ENCODE measurements around the gene ISCU.
"Not testable (repeated sequence)": the region's sequence is repeated elsewhere in the genome, so short reads cannot be mapped to it uniquely, and the experiment has no call there.

The ISCU gene

DNA sequence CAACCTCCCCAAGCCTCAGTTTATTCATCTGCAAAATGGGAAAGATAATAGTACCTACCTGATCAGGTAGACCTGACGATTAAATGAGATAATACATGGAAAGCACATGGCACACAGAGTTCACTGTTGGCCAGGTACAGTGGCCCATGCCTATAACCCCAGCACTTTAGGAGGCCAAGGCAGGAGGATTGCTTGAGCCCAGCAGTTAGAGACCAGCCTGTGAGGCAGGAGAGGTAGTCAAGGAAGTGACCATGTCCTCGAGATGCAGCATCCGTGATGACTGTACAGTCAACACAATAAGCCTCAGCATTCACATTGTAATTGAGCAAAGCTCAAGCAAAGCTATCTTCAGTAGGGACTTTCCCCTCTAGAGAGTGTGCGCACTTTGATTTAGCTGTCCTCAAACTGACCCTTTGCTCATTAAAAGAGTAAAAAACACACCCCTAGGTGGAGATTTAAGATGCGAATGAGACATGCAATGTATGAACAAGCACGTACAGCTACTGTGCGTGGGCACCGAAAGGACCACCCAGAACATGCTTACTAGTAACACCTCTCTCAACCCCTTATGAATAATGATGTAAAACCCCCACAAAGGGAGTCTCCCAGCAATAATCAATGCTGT lies 9.9 kb downstream of the ISCU start:
- DNase-seq: no peak

- DNase-seq: no peak
Measured at GRCh38 chr12:108573317-108573716, 10.9 kb downstream of the ISCU start.

GRCh38 chr12:108574276-108574675 lies 11.9 kb downstream of the ISCU start:
- DNase-seq: not testable (repeated sequence)

DNA sequence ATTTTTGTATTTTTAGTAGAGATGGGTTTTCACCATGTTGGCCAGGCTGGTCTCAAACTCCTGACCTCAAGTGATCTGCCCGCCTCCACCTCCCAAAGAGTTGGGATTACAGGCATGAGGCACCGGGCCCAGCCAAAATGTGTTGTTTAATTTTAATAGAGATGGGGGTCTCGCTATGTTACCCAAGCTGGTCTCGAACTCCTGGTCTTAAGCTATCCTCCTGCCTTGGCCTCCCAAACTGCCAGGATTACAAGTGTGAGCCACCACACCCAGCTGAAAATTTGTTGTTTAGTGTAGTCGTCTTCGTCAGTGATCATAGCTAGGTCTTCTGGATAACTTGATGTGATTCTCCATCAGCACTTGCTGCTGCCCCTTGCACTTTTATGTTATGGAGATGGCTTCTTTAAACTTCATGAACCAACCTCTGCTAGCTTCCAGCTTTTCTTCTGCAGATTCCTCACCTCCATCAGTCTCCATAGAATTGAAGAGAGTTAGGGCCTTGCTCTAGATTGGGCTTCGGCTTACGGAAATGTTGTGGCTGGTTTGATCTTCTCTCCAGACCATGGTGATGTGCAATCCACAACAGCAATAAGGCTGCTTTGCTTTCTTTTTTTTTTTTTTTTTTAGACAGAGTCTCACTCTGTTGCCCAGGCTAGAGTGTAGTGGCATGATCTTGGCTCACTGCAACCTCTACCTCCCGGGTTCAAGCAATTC lies 13.0 kb downstream of the ISCU start:
- DNase-seq: no peak

DNA sequence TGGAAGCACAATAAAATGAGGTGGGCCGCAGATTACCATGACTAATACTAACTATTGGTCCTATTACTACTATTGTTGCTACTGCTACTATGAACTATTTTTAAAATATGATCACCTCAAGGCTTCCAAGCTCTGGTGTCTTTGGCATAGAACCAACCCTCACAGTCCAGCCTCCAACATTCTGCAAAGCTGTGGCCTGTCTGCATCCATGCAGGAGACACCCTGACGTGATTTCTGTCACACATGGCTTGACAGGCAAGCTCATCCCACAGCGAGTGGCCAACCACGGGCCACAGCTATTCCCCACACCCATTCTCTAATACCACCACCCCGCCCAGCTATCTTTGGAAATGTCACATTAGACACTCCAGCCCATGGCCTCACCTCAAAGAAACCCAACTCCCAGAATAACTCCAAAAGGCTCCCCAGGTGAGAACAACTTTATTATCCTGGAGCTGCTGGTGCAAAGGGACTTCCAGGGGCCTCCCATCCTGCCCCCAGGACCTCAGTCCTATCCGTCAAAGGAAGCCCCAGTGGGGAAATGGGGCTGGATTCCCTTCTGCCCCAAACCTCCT lies 14.4 kb downstream of the ISCU start:
- no peak for DNase-seq

- no peak for DNase-seq
Measured at GRCh38 chr12:108577458-108577857, 15.1 kb downstream of the ISCU start.

DNA sequence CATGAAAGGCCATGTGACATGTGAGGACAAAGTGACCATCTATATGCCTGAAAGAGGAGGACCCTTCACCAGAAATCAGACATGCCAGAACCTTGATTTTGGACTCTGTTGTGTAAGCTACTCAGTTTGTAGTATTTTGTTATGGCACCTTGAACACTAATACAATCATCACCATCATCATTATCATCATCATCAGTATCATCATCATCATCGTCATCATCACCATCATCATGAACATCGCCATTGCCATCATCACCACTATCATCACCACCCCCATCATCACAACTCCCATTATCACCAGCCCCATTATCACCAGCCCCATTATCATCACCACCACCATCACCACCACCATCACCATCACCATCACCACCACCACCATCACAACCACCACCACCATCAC lies 15.9 kb downstream of the ISCU start:
- no peak for DNase-seq

DNA sequence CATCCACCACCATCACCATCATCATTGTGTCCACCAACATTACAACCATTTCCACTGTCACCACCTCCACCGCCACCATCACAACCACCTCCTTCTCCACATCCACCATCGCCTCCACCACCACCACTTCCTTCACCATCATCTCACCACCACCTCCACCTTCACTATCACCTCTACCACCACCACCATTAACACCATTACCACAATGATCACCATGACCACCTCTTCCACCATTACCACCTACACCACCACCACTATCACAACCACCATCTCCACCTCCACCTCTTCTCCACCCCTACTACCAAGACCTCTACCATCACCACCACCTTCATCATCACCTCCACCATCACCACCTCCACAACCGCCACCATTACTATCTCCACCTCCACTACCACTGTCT lies 16.4 kb downstream of the ISCU start:
- no peak for DNase-seq

DNA sequence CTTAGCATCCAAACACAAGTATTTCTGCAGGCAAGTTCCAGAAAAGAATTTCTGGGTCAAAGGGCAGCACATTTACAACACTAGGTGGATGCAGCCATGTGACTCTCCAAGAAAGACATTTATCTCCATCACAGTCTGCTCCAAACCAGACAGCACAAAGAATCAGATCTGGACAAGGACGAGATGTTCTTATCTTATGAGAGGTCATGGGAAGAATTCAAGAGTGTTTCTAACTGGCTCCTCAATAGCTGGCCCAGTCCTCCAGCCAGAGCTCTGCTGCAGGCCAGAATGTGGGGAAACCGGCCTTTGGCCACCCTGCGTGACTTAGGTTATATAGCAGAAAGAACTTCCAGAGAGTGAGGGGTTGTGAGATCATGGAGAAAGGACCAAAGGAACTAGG lies 18.1 kb downstream of the ISCU start:
- no peak for DNase-seq

- no peak for DNase-seq
Measured at GRCh38 chr12:108581311-108582227, 19.2 kb downstream of the ISCU start.

DNA sequence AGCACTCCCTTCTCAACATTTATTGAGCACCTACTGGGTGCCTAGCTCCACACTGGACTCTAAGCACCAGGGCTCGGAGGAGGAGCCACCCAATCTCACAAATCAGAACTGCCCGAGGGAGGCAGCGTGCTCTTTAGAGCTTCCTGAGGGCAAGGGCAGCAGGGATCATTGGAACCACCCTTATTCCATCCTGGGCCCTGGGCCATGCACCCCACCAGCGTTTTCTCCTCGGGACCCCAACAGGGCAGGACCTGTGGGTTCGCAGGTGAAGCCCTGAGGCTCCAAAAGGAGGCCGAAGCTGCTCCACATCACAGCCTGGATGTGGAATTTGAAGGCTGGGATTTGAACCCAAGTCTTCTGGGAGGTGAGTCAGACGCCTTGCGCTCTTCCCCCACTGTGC lies 20.1 kb downstream of the ISCU start:
- no peak for DNase-seq

GRCh38 chr12:108582978-108583770 lies 20.8 kb downstream of the ISCU start:
- no peak for DNase-seq

DNA sequence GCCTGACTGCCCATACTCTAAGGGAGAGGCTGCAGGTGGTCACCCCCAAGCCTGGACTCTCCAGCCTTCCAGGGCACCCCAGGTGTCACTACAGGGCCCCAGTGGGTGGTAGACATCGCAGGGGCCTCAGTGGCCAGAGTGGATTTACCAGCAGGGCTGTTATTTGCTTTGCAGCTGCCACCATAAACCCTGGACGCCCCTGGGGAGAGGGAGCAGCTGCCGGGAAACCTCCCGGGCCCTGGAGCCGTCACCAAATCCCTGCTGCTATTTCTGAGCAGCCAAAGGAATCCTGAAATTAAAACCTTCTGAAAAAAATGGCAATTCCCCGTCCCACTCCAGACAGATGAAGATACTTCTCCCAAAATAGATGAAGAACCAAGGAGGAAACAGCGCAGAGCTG lies 21.6 kb downstream of the ISCU start:
- no peak for DNase-seq

DNA sequence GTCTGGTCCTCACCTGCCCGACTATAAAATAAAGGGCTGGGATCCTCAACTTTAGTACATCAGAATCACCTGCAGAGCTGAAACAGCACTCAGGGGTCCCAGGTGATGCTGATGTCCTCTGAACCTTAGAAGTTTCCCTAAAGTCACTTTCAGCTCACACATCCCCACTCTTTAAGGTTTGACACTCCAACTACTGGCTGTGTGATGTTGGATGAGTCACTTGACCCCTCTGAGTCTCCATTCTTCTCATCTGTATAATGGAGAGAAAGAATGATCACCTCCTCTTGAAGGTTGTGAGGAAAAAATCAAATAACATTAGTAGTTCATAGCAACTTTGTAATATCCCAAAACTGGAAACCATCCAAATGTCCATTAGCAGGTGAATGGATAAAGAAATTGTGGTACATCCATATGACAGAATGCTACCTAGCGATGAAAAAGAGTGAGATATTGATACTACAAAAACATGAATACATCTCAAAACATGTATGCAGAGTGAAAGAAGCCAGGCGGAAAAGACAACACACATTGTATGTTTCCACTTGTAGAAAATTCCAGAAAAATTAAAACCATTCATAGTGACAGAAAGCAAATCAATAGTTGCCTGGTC lies 22.2 kb downstream of the ISCU start:
- no peak for DNase-seq

GRCh38 chr12:108585864-108586263 lies 23.5 kb downstream of the ISCU start:
- DNase-seq: no peak

DNA sequence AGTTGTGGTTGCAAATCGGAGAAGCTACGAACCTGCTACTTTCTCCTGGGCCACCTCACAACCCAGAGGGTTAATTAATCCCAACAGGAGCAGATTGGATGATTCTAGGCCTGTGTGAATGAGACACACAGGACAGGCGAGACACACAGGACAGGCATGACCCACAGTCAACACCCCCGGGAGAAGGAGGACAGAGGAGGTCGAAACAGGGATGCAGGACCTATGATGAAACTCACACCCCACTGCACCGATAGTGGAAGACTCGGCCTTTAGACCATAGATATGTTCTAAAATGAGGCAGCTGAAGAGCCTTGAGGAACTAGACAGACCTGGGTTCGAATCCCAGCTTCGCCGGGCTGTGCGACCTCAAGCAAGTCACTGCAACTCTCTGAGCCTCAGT lies 23.9 kb downstream of the ISCU start:
- no peak for DNase-seq

DNA sequence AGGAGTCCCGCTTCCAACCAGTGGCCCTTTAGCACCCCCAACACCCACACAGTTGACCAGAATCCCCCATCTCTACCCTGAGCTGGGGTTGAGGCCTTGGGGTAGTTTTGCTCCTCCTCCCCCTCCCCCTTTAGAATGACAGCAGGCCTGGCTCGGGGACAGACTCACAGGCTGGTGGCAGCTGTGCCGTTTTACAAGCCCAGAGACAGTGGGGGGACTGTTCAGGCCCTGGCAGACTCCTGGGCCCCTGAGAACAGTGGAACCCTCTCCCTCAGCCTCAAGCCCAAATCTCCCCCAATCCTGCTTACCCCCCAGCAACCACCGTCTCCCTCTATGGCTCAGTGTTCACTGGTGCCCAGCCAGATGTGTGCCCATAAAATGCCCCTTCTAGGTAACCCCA lies 25.4 kb downstream of the ISCU start:
- DNase-seq: no peak

GRCh38 chr12:108589028-108589839 lies 26.8 kb downstream of the ISCU start:
- DNase-seq: no peak

DNA sequence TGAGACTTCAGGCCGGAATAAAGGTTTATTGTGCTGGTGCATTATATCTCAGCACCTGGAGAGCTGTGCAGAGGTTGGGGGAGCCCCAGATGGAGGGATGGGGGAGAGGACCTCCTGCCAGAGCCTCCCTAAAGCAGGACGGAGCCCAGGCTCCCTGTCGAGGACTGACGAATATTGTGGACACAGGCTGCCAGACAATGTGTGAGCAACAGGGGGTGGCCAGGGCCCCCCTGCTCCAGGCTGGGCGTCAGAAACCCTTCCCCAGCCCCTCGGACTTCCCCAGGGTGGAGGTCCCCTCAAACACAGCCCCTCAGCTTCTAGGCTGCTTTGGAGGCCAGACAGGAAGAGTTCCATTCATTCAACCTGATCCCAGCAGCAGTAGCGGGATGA lies 27.4 kb downstream of the ISCU start:
- no peak for DNase-seq

DNA sequence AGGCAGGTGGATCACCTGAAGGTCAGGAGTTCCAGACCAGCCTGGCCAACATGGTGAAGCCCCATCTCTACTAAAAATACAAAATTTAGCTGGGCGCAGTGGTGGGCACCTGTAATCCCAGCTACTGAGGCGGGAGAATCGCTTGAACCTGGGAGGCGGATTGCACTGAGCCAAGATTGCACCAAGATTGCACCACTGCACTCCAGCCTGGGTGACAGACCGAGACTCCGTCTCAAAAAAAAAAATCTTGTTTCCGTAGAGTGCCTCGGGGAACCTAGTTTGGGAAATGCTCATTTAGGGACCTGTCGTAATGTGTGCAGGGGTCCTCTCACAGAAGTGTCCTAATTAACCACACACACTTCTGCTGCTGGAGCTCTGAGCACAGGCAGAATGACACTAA lies 28.1 kb downstream of the ISCU start:
- DNase-seq: not testable (repeated sequence)

DNA sequence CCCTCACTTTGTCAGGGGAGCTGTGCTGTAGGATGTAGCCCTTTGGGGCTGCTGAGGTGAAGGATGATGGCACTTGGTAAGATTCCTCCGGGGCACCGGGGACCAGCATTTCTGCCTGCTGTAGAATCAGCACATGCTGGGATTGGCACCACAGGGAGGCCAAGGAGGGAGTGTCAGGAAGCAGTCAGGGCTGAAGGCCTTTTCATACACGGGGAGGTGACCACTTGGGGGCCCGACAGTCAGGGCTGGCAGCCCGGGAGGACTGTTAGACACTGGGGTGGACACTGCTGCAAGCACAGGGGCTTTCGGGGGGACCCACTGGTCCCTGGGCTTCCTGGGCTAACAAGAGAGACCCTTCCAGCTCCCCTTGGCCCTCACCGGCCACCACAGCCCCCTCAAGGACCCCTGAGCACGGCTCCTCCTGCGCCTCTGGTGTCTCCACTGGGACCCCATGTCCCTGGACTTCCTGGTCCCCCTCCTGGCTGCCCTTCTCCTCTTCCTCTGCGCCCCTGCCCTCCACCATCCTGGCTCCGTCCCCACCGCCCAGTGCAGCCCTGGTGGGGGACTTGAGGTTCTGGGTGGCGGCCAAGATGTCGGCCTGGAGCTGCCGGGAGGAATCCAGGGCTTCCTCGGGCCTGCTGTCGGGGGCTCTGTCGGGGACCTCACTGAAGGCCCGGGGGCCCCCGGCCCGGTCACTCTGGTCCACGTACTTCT lies 29.0 kb downstream of the ISCU start:
- no peak for DNase-seq

All from NCI-H187 (cell line).